ENCODE data around the gene ACSL6.

The ACSL6 gene

GRCh38 chr5:131974956-131975726 lies 36.3 kb downstream of the ACSL6 start:
- no peak for DNase-seq

- DNase-seq, result no peak
Observed at GRCh38 chr5:131974622-131974955, 36.9 kb downstream of the ACSL6 start.

GRCh38 chr5:131974016-131974415 lies 37.4 kb downstream of the ACSL6 start:
- DNase-seq, result no peak

GRCh38 chr5:131973089-131973712 lies 38.3 kb downstream of the ACSL6 start:
- no peak for DNase-seq

- no peak for DNase-seq
Observed at GRCh38 chr5:131968396-131968954, 43.0 kb downstream of the ACSL6 start.

GRCh38 chr5:131966551-131966950 lies 44.9 kb downstream of the ACSL6 start:
- DNase-seq, result no peak

- DNase-seq, result no peak
Observed at GRCh38 chr5:131965826-131966415, 45.5 kb downstream of the ACSL6 start.

GRCh38 chr5:131959906-131960305 lies 51.6 kb downstream of the ACSL6 start:
- no peak for DNase-seq

GRCh38 chr5:131959136-131959535 lies 52.3 kb downstream of the ACSL6 start:
- DNase-seq, result no peak

- no peak for DNase-seq
Observed at GRCh38 chr5:131957721-131958441, 53.6 kb downstream of the ACSL6 start.

GRCh38 chr5:131953969-131954368 lies 57.5 kb downstream of the ACSL6 start:
- DNase-seq, result no peak

- no peak for DNase-seq
Observed at GRCh38 chr5:131952301-131952857, 59.1 kb downstream of the ACSL6 start.

- no peak for DNase-seq
Observed at GRCh38 chr5:131950706-131951105, 60.8 kb downstream of the ACSL6 start.

- DNase-seq, result no peak
Observed at GRCh38 chr5:131947445-131947844, 64.0 kb downstream of the ACSL6 start.

GRCh38 chr5:131945551-131946168 lies 65.8 kb downstream of the ACSL6 start, which contains the start of gene MEIKIN:
Gene MEIKIN (minus strand): TSS chr5:131945663. CDS start chr5:131945505, 158 bp downstream.
- DNase-seq, result no peak

- no peak for DNase-seq
Observed at GRCh38 chr5:131944702-131945550, 66.5 kb downstream of the ACSL6 start.

- no peak for DNase-seq
Observed at GRCh38 chr5:131943916-131944315, 67.5 kb downstream of the ACSL6 start.

GRCh38 chr5:131942016-131942415 lies 69.4 kb downstream of the ACSL6 start:
- no peak for DNase-seq

GRCh38 chr5:131939690-131940345 lies 71.6 kb downstream of the ACSL6 start:
- DNase-seq, result no peak

GRCh38 chr5:131932235-131932634 lies 79.2 kb downstream of the ACSL6 start:
- DNase-seq, result no peak

- no peak for DNase-seq
Observed at GRCh38 chr5:131928957-131929356, 82.5 kb downstream of the ACSL6 start.
